ENCODE measurements around the gene PPP4R3B. TPM values are rescaled to one million over a fixed set of nuclear protein-coding genes. Genes with fewer than 3 reads are reported as not detected.

PPP4R3B gene
- total and polyA plus RNA-seq, 2 of the 13 experiments (the other 11 are each of a cell fraction or from before 2014, with no cell fraction given) = 24.2 to 53.0 TPM

GRCh38 chr2:55617175-55618024 lies at the start of gene PPP4R3B (continued):
- TF ChIP-seq E2F2 (CRISPR knock-in tag; IDR thresholded peaks at IDR 0.05; ENCODE audit: borderline replicate concordance) (peak; percentile 66; the same call in 1 of the 2 replicates), BRD4 (CRISPR knock-in tag; IDR thresholded peaks at IDR 0.05) (peak; percentile 96), ZBTB42 (CRISPR knock-in tag; IDR thresholded peaks at IDR 0.05) (0 out of 2 replicates have a peak, but pooled peaks have one; percentile 15), ZNF749 (CRISPR knock-in tag; IDR thresholded peaks at IDR 0.05; ENCODE audit: borderline replicate concordance) (peak; percentile 72; the same call in 1 of the 2 replicates), KAT7 (CRISPR knock-in tag; IDR thresholded peaks at IDR 0.05; ENCODE audit: borderline replicate concordance) (peak; percentile 89; the same call in 1 of the 2 replicates), BHLHE40 (IDR thresholded peaks at IDR 0.05; ENCODE audit: low read length) (peak; percentile 87), MXI1 (IDR thresholded peaks at IDR 0.05; ENCODE audit: borderline replicate concordance, low read depth, low read length) (peak; percentile 99), SP5 (CRISPR knock-in tag; IDR thresholded peaks at IDR 0.05; ENCODE audit: borderline replicate concordance, low read depth) (peak; percentile 54; the same call in 1 of the 2 replicates), MEIS2 (CRISPR knock-in tag; IDR thresholded peaks at IDR 0.05) (peak; percentile 57; the same call in 1 of the 2 replicates), MXD4 (CRISPR knock-in tag; IDR thresholded peaks at IDR 0.05) (peak; percentile 87), SUZ12 (IDR thresholded peaks at IDR 0.05; ENCODE audit: low read depth, low read length) (no peak), CENPBD1 (CRISPR knock-in tag; IDR thresholded peaks at IDR 0.05; ENCODE audit: borderline replicate concordance, low read depth) (peak; percentile 25; the same call in 1 of the 2 replicates), JDP2 (CRISPR knock-in tag; IDR thresholded peaks at IDR 0.05; ENCODE audit: borderline replicate concordance) (peak; percentile 88), KDM6A (CRISPR knock-in tag; IDR thresholded peaks at IDR 0.05; ENCODE audit: low read depth) (0 out of 2 replicates have a peak, but pooled peaks have one; percentile 23), GLI4 (CRISPR knock-in tag; IDR thresholded peaks at IDR 0.05; ENCODE audit: borderline replicate concordance) (peak; percentile 60; the same call in 1 of the 2 replicates), ZIK1 (CRISPR knock-in tag; IDR thresholded peaks at IDR 0.05; ENCODE audit: borderline replicate concordance, low read depth) (peak; percentile 91), ZNF841 (CRISPR knock-in tag; IDR thresholded peaks at IDR 0.05; ENCODE audit: borderline replicate concordance) (no peak), ZNF296 (CRISPR knock-in tag; conservative IDR thresholded peaks at IDR 0.05) (peak; percentile 76), LCORL (IDR thresholded peaks at IDR 0.05) (no peak), LCORL (CRISPR knock-in tag; IDR thresholded peaks at IDR 0.05) (peak; percentile 87; the same call in 1 of the 2 replicates), POLR2AphosphoS5 (IDR thresholded peaks at IDR 0.05; ENCODE audit: low read depth, low read length) (peak; percentile 99), FOXA1 (IDR thresholded peaks at IDR 0.05) (no peak), FOXA1 (CRISPR knock-in tag; IDR thresholded peaks at IDR 0.05) (peak; percentile 52), ZNF883 (CRISPR knock-in tag; IDR thresholded peaks at IDR 0.05; ENCODE audit: not compliant biosample characterization) (peak; percentile 96), ZNF879 (CRISPR knock-in tag; IDR thresholded peaks at IDR 0.05) (peak; percentile 94), RFX5 (IDR thresholded peaks at IDR 0.05; ENCODE audit: low read depth, low read length) (no peak)
- TF ChIP-seq, protein P1, sequence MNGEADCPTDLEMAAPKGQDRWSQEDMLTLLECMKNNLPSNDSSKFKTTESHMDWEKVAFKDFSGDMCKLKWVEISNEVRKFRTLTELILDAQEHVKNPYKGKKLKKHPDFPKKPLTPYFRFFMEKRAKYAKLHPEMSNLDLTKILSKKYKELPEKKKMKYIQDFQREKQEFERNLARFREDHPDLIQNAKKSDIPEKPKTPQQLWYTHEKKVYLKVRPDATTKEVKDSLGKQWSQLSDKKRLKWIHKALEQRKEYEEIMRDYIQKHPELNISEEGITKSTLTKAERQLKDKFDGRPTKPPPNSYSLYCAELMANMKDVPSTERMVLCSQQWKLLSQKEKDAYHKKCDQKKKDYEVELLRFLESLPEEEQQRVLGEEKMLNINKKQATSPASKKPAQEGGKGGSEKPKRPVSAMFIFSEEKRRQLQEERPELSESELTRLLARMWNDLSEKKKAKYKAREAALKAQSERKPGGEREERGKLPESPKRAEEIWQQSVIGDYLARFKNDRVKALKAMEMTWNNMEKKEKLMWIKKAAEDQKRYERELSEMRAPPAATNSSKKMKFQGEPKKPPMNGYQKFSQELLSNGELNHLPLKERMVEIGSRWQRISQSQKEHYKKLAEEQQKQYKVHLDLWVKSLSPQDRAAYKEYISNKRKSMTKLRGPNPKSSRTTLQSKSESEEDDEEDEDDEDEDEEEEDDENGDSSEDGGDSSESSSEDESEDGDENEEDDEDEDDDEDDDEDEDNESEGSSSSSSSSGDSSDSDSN (CRISPR knock-in tag; IDR thresholded peaks at IDR 0.05) = peak; percentile 94
- TF ChIP-seq, protein P2, sequence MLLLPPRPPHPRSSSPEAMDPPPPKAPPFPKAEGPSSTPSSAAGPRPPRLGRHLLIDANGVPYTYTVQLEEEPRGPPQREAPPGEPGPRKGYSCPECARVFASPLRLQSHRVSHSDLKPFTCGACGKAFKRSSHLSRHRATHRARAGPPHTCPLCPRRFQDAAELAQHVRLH (CRISPR knock-in tag; IDR thresholded peaks at IDR 0.05; ENCODE audit: borderline replicate concordance, low read depth) = peak; percentile 97; the same call in 1 of the 2 replicates
